Measurements from ENCODE around the gene SMTNL2. TPM values are rescaled to one million over a fixed set of nuclear protein-coding genes. Genes with fewer than 3 reads are reported as not detected.

SMTNL2 gene
- total and polyA plus RNA-seq, 2 donors (not counting 1 experiment from before 2014, with no cell fraction given) = 0.17 to 0.99 TPM

- peaks cover 5% of the 10 kb centered on the region for H3K4me1 ChIP-seq (ENCODE audit: control insufficient read depth, extremely low read depth, insufficient read depth, low read length)
- H4K20me1 ChIP-seq (ENCODE audit: control insufficient read depth, extremely low read depth, insufficient read depth, low read length) = no peaks in the 10 kb centered on the region
- no peak overlapping the region for H3K4me2 ChIP-seq (ENCODE audit: extremely low read depth, insufficient read depth, low read length)
- H2AFZ ChIP-seq (ENCODE audit: low read length) = no peak overlapping the region
- H3K9me3 ChIP-seq (ENCODE audit: control insufficient read depth, insufficient read depth, low read depth, low read length) = no peaks in the 10 kb centered on the region
- peaks cover 20% of the 10 kb centered on the region for H3K36me3 ChIP-seq (ENCODE audit: control insufficient read depth, insufficient read depth, low read length)
- DNase-seq (ENCODE audit: low read depth in 2 of 2) = no peak
- H3K9ac ChIP-seq (ENCODE audit: insufficient read depth, low read length) = no peak overlapping the region
- peaks cover 19% of the 10 kb centered on the region for H3K79me2 ChIP-seq (ENCODE audit: control insufficient read depth, insufficient read depth, low read length)
- H3K27me3 ChIP-seq (ENCODE audit: control insufficient read depth, insufficient read depth, low read length) = no peaks in the 10 kb centered on the region
- no peak overlapping the region for H3K4me3 ChIP-seq (replicated peaks in 1 of 4; ENCODE audit: control extremely low read depth in 1 of 4, insufficient read depth in 1 of 4, low read depth in 3 of 4, low read length in 4 of 4)
- no peak overlapping the region for H3K27ac ChIP-seq (ENCODE audit: insufficient read depth, low read length)
- no peak for TF ChIP-seq EZH2 (IDR thresholded peaks at IDR 0.05; ENCODE audit: low read length, missing control alignments)
- no peak for TF ChIP-seq CTCF (conservative IDR thresholded peaks at IDR 0.05 in 1 of 2, IDR thresholded peaks at IDR 0.05 in 1 of 2; ENCODE audit: low read depth in 1 of 2, low read length in 2 of 2)
These were observed 32.4 kb upstream of the SMTNL2 start for GRCh38 chr17:4551796-4552525.

- H3K9ac ChIP-seq (ENCODE audit: insufficient read depth, low read length) = no peak overlapping the region
- H3K4me1 ChIP-seq (ENCODE audit: control insufficient read depth, extremely low read depth, insufficient read depth, low read length) = peaks cover 5% of the 10 kb centered on the region
- H3K4me2 ChIP-seq (ENCODE audit: extremely low read depth, insufficient read depth, low read length) = peak overlapping the region; percentile 86
- no peaks in the 10 kb centered on the region for H3K9me3 ChIP-seq (ENCODE audit: control insufficient read depth, insufficient read depth, low read depth, low read length)
- peaks cover 16% of the 10 kb centered on the region for H3K36me3 ChIP-seq (ENCODE audit: control insufficient read depth, insufficient read depth, low read length)
- H3K27ac ChIP-seq (ENCODE audit: insufficient read depth, low read length) = no peak overlapping the region
- TF ChIP-seq CTCF (conservative IDR thresholded peaks at IDR 0.05 in 1 of 2, IDR thresholded peaks at IDR 0.05 in 1 of 2; ENCODE audit: low read depth in 1 of 2, low read length in 2 of 2) = no peak
- no peak for TF ChIP-seq EZH2 (IDR thresholded peaks at IDR 0.05; ENCODE audit: low read length, missing control alignments)
- H3K4me3 ChIP-seq (replicated peaks in 1 of 4; ENCODE audit: control extremely low read depth in 1 of 4, insufficient read depth in 1 of 4, low read depth in 3 of 4, low read length in 4 of 4) = peak overlapping the region in 2 of 4 experiments; percentile 88 to 92
- H4K20me1 ChIP-seq (ENCODE audit: control insufficient read depth, extremely low read depth, insufficient read depth, low read length) = no peaks in the 10 kb centered on the region
- no peaks in the 10 kb centered on the region for H3K27me3 ChIP-seq (ENCODE audit: control insufficient read depth, insufficient read depth, low read length)
- no peak overlapping the region for H2AFZ ChIP-seq (ENCODE audit: low read length)
- H3K79me2 ChIP-seq (ENCODE audit: control insufficient read depth, insufficient read depth, low read length) = peaks cover 19% of the 10 kb centered on the region
- DNase-seq (ENCODE audit: low read depth in 2 of 2) = no peak
These were observed 30.7 kb upstream of the SMTNL2 start for GRCh38 chr17:4553669-4554068.

- peaks cover 15% of the 10 kb centered on the region for H3K36me3 ChIP-seq (ENCODE audit: control insufficient read depth, insufficient read depth, low read length)
- H3K27ac ChIP-seq (ENCODE audit: insufficient read depth, low read length) = peak overlapping the region; percentile 69
- peak overlapping the region; percentile 88 to 97 (median 94) for H3K4me3 ChIP-seq (replicated peaks in 1 of 4; ENCODE audit: control extremely low read depth in 1 of 4, insufficient read depth in 1 of 4, low read depth in 3 of 4, low read length in 4 of 4)
- no peak for TF ChIP-seq EZH2 (IDR thresholded peaks at IDR 0.05; ENCODE audit: low read length, missing control alignments)
- TF ChIP-seq CTCF (conservative IDR thresholded peaks at IDR 0.05 in 1 of 2, IDR thresholded peaks at IDR 0.05 in 1 of 2; ENCODE audit: low read depth in 1 of 2, low read length in 2 of 2) = no peak
- peaks cover 5% of the 10 kb centered on the region for H3K4me1 ChIP-seq (ENCODE audit: control insufficient read depth, extremely low read depth, insufficient read depth, low read length)
- H3K79me2 ChIP-seq (ENCODE audit: control insufficient read depth, insufficient read depth, low read length) = peaks cover 19% of the 10 kb centered on the region
- H2AFZ ChIP-seq (ENCODE audit: low read length) = no peak overlapping the region
- DNase-seq (ENCODE audit: low read depth in 2 of 2) = no peak
- H3K4me2 ChIP-seq (ENCODE audit: extremely low read depth, insufficient read depth, low read length) = peak overlapping the region; percentile 86
- no peaks in the 10 kb centered on the region for H3K27me3 ChIP-seq (ENCODE audit: control insufficient read depth, insufficient read depth, low read length)
- no peaks in the 10 kb centered on the region for H3K9me3 ChIP-seq (ENCODE audit: control insufficient read depth, insufficient read depth, low read depth, low read length)
- H4K20me1 ChIP-seq (ENCODE audit: control insufficient read depth, extremely low read depth, insufficient read depth, low read length) = no peaks in the 10 kb centered on the region
- H3K9ac ChIP-seq (ENCODE audit: insufficient read depth, low read length) = peak overlapping the region; percentile 78
These were observed 29.8 kb upstream of the SMTNL2 start for GRCh38 chr17:4554441-4554996.
